Activated CD4-positive, alpha-beta T cell treated with anti-CD3 and anti-CD28 coated beads, Interleukin-2, amount 10 ng/mL, durations not matched to agents 7 days and 5 days (primary cell): ENCODE measurements around the gene SNX30. TPM values are rescaled to one million over a fixed set of nuclear protein-coding genes. Genes with fewer than 3 reads are reported as not detected.
A peak's percentile ranks its signal among the peaks of the same experiment; 100 is the strongest.
"Not testable (repeated sequence)": the region's sequence is repeated elsewhere in the genome, so short reads cannot be mapped to it uniquely, and the experiment has no call there.

Experiments
- CTCF ChIA-PET: fragments of 350-600 bp; sonication (Branson Sonifier 250); formaldehyde crosslinking; loops from one replicate; lab custom pipeline; 2021; ENCODE audit warnings: antibody characterized with exemption; lab: Charles Lee
- POLR2A ChIA-PET: fragments of 350-600 bp; sonication (Branson Sonifier 250); formaldehyde crosslinking; loops from one replicate; lab custom pipeline; 2021; ENCODE audit warnings: antibody characterized with exemption; lab: Charles Lee
- DNase-seq: peaks from one replicate; pipeline ENCODE4 v3.0.0-alpha.2; 2020
- H3K27ac Mint-ChIP-seq: one replicate; pipeline ENCODE4 v1.8.0; 2021; ENCODE audit warnings: mild to moderate bottlenecking, moderate library complexity, mixed read lengths
- H3K27me3 Mint-ChIP-seq: one replicate; pipeline ENCODE4 v1.8.0; 2021; ENCODE audit warnings: mixed read lengths
- H3K36me3 Mint-ChIP-seq: one replicate; pipeline ENCODE4 v1.8.0; 2021; ENCODE audit warnings: low read depth, mixed read lengths
- H3K4me1 Mint-ChIP-seq: one replicate; pipeline ENCODE4 v1.8.0; 2021; ENCODE audit warnings: mixed read lengths
- H3K4me3 Mint-ChIP-seq: one replicate; pipeline ENCODE4 v1.8.0; 2021; ENCODE audit warnings: mild to moderate bottlenecking, moderate library complexity, mixed read lengths
- H3K9me3 Mint-ChIP-seq: one replicate; pipeline ENCODE4 v1.8.0; 2021; ENCODE audit warnings: mixed read lengths
- total RNA-seq, 2 experiments: library from RNA; stranded (reverse); gene quantifications; one replicate each; pipeline ENCODE4 v1.2.3, GENCODE V29; 2021

SNX30 gene, protein sequence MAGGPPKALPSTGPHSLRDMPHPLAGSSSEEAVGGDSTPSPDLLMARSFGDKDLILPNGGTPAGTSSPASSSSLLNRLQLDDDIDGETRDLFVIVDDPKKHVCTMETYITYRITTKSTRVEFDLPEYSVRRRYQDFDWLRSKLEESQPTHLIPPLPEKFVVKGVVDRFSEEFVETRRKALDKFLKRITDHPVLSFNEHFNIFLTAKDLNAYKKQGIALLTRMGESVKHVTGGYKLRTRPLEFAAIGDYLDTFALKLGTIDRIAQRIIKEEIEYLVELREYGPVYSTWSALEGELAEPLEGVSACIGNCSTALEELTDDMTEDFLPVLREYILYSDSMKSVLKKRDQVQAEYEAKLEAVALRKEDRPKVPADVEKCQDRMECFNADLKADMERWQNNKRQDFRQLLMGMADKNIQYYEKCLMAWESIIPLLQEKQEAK
- total RNA-seq: 1 to 10 TPM; 6.9 to 7.4 TPM

DNA sequence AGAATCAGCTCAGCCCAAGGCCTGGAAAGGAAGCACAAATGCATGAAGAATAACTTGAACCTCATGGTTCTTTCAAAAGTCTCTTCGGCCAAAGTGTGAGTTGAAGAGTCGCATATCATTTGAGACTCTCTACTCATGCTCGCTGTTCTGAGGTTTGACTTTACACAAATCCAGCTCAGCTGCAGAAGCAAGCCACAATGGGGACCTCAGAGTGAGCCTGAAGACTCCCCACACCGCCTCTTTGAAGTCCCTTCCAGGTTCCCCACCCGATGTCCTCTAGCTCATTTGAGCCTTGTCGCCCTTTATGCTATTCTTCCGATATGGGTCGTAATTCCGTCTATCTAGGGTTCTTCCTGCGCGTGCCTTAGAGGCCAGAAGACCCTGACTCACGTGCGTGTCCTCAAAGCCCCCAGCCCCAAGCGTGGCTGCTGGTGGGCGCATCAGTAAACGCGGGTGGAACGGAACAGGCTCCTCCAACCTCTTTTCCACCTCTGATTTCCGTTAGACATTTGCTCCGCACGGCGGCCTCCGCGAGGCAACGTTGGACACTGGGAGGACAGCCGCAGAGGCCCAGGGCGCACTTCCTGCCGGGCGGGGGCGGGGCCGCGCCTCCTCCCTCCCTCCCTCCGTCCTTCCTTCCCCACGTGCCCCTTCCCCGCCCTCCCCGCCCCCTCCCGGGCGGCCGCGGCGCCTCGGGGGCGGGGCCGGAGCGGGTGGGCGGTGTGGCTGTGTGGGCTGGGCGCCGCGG, at the start of gene SNX30:
TSS of gene SNX30 (plus strand) at position 745 of the 748 bp plus-strand sequence. CDS start 242 bp downstream, outside the sequence.
- H3K36me3 Mint-ChIP-seq: peaks cover 1% of the 10 kb centered on the region
- peak within 1 kb of the TSS; percentile 77 for H3K27ac Mint-ChIP-seq
- peak within 1 kb of the TSS; percentile 77 for H3K4me3 Mint-ChIP-seq
- peak; percentile 77 for DNase-seq
- no peaks in the 10 kb centered on the region for H3K27me3 Mint-ChIP-seq
- no peaks in the 10 kb centered on the region for H3K9me3 Mint-ChIP-seq
- H3K4me1 Mint-ChIP-seq: peaks cover 60% of the 10 kb centered on the region
- ChIA-PET CTCF (interaction anchor here (0.6 to 1.5 kb wide), 3 partner anchors 43 to 1321 kb away, joined by 3 to 4 read pairs (median 3); no protein-coding TSS in a partner anchor), POLR2A (no interaction called here)

DNA sequence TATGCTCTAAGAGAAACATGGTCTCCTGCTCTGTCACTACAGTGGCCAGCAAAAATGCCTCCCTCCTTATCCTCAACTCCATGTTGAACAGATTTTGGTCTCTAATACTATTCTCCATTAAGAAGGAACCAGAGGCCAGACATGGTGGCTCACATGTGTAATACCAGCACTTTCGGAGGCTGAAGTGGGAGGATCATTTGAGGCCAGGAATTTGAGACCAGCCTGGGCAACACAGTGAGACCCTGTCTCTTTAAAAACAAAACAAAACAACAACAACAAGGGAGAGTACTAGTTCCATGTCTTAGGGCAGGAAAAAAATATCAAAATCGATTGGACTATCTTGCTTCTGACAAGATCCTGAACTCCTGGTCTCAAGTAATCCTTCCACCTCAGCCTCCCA, 47.3 kb upstream of the SNX30 start:
- H3K4me3 Mint-ChIP-seq: no peak overlapping the region
- no peaks in the 10 kb centered on the region for H3K9me3 Mint-ChIP-seq
- CTCF ChIA-PET: interaction anchor here (0.6 kb wide), 1 partner anchor 41 kb away, joined by 4 read pairs; no protein-coding TSS in a partner anchor
- POLR2A ChIA-PET: no interaction called here
- H3K36me3 Mint-ChIP-seq: peaks cover 30% of the 10 kb centered on the region
- no peak overlapping the region for H3K27ac Mint-ChIP-seq
- DNase-seq: no peak
- peaks cover 28% of the 10 kb centered on the region for H3K4me1 Mint-ChIP-seq
- H3K27me3 Mint-ChIP-seq: no peaks in the 10 kb centered on the region

DNA sequence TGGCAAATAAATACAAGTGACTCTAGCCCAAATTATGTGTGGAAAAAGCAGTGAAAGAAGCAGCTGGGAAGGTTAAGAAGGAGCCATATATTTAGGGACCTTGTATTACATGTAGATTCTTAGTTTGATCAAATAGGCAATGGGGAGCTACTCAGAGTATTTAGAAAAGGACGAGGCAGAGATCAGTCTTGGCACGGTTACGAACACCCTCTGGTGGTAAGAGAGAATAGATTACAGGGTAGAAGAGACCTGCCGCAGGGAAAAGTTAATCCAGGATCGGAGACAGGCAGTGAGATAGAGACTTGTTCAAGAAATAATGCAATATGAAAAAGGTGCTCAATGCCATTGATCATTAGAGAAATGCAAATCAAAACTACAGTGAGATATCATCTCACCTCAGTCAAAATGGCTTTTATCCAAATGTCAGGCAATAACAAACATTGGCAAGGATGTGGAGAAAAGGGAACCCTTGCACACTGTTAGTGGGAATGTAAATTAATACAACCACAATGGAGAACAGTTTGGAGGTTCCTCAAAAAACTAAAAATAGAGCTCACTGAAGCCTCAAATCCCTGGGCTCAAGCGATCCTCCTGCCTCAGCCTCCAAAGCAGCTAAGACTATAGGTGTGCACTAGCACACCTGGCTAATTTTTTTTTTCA, 44.7 kb upstream of the SNX30 start:
- H3K4me1 Mint-ChIP-seq: peaks cover 15% of the 10 kb centered on the region
- DNase-seq: no peak
- H3K27me3 Mint-ChIP-seq: no peaks in the 10 kb centered on the region
- no peak overlapping the region for H3K27ac Mint-ChIP-seq
- ChIA-PET CTCF (interaction anchor here (0.6 kb wide), 1 partner anchor 41 kb away, joined by 3 read pairs; no protein-coding TSS in a partner anchor), POLR2A (no interaction called here)
- peaks cover 27% of the 10 kb centered on the region for H3K36me3 Mint-ChIP-seq
- no peak overlapping the region for H3K4me3 Mint-ChIP-seq
- no peaks in the 10 kb centered on the region for H3K9me3 Mint-ChIP-seq

DNA sequence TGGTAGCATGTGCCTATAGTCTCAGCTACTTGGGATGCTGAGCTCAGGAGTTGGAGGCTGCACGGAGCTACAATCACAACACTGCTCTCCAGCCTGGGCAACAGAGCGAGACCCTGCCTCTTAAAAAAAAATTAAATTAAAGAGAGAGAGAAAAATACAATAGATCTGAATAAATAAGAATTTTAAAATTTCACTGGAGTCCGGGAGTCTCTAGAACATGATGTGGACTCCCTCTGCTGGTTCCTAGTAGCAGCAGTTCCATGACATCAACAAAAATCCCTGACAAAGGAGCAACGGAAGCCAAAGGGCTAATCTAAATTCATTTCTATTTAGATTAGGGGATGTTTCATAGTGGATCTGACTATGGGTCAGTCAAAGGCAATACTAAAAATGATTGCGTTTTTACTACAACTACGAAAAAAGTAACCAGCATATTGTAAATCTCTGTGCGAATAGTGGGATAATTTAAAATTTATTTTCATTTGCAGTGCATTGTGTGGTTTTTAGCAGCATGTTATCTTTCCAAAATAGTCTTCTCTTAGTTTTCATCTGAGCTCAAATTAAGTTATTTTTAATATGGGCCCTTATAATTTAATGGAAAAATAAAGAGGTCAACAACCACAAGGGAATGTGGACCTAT, 39.4 kb upstream of the SNX30 start:
- DNase-seq: no peak
- no peak overlapping the region for H3K27ac Mint-ChIP-seq
- peaks cover 28% of the 10 kb centered on the region for H3K4me1 Mint-ChIP-seq
- H3K9me3 Mint-ChIP-seq: peaks cover 2% of the 10 kb centered on the region
- H3K4me3 Mint-ChIP-seq: no peak overlapping the region
- no peaks in the 10 kb centered on the region for H3K27me3 Mint-ChIP-seq
- H3K36me3 Mint-ChIP-seq: peaks cover 33% of the 10 kb centered on the region
- ChIA-PET CTCF (interaction anchor here (0.6 to 0.8 kb wide), 2 partner anchors 23 to 66 kb away, joined by 3 to 4 read pairs; no protein-coding TSS in a partner anchor), POLR2A (no interaction called here)

DNA sequence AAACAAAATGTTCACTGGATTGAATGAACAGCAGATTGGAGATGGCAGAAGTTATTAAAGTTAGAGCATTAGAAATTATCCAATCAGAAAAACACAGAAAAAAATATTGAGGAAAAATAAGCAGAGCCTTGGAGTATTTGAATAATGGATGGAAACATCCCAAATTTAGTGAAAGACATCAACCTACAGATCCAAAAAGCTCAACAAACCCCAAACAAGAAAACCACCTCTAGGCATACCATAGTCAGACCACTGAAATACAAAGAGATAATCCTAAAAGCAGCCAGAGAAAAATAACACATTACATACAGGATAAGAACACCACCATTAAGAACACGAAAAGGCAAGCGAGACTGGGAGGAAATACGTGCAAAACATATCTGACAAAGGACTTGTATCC, 37.9 kb upstream of the SNX30 start:
- H3K27me3 Mint-ChIP-seq: no peaks in the 10 kb centered on the region
- peaks cover 33% of the 10 kb centered on the region for H3K4me1 Mint-ChIP-seq
- H3K4me3 Mint-ChIP-seq: no peak overlapping the region
- POLR2A ChIA-PET: no interaction called here
- H3K36me3 Mint-ChIP-seq: peaks cover 30% of the 10 kb centered on the region
- no peak overlapping the region for H3K27ac Mint-ChIP-seq
- no peak for DNase-seq
- CTCF ChIA-PET: interaction anchor here (1.2 kb wide), 1 partner anchor 28 kb away, joined by 3 read pairs; no protein-coding TSS in a partner anchor
- H3K9me3 Mint-ChIP-seq: peaks cover 2% of the 10 kb centered on the region

GRCh38 chr9:112717661-112718331, 32.8 kb upstream of the SNX30 start, which contains the start of gene INIP:
Gene INIP (minus strand): TSS chr9:112718117. CDS start chr9:112716485, 1,632 bp downstream.
- Mint-ChIP-seq H3K27ac (peak within 1 kb of the TSS; percentile 99), H3K4me1 (peaks cover 28% of the 10 kb centered on the region), H3K4me3 (peak within 1 kb of the TSS; percentile 87), H3K36me3 (peaks cover 11% of the 10 kb centered on the region), H3K9me3 (no peaks in the 10 kb centered on the region), H3K27me3 (no peaks in the 10 kb centered on the region)
- ChIA-PET POLR2A (interaction anchor here (0.5 to 0.7 kb wide), 5 partner anchors 26 to 339 kb away, joined by 3 to 4 read pairs (median 3); partner anchors contain the start of gene HSDL2), CTCF (interaction anchor here (0.7 to 3.0 kb wide), 4 partner anchors 16 to 45 kb away, joined by 3 to 7 read pairs (median 4); no protein-coding TSS in a partner anchor)
- peak; percentile 97 for DNase-seq

DNA sequence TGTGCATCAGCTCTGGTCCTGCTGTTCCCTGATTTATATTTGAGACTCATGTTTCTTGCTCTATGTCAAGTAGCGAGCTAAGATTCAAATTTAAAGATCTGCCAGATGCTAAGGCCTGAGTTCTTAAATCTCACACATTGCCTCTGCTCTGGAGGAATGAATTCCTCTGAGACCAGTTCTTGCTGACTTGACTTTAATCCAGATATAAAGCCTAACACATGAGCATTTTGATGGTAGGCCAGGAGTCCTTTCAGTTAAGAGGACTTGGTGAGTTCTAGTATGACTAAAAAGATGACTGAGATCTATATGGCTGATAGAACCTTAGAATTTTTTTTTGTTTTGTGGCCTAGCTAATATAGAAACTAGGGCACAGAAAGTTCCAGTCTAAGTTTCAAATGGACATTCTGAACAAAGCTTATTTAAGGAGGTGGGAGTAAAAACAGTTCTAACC, 31.3 kb upstream of the SNX30 start:
- Mint-ChIP-seq H3K36me3 (peaks cover 1% of the 10 kb centered on the region), H3K27me3 (no peaks in the 10 kb centered on the region), H3K4me3 (no peak overlapping the region), H3K4me1 (peaks cover 20% of the 10 kb centered on the region), H3K9me3 (no peaks in the 10 kb centered on the region), H3K27ac (no peak overlapping the region)
- no peak for DNase-seq
- ChIA-PET POLR2A (no interaction called here), CTCF (interaction anchor here (0.6 to 3.0 kb wide), 3 partner anchors 12 to 1185 kb away, joined by 3 to 7 read pairs (median 3); no protein-coding TSS in a partner anchor)

DNA sequence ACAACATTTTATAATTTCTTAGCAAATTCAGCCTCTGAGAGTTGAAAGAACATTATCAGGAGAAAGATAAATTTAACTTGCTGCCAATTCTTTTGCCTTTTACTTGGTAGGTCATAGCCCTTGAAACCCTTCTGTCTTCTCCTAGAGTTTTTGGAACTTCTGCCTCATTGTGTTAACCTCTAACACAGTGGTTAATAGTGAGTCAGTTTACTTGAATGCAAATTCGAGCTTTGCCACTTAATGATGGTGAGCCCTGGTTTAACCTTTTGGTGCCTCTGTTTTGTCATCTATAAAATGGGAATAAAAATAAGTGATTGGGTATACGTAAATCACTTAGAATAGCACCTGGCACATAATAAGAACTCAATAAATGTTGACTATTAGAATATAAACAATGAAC, 30.9 kb upstream of the SNX30 start:
- H3K36me3 Mint-ChIP-seq: no peaks in the 10 kb centered on the region
- H3K4me3 Mint-ChIP-seq: no peak overlapping the region
- no peak overlapping the region for H3K27ac Mint-ChIP-seq
- no peak for DNase-seq
- no peaks in the 10 kb centered on the region for H3K9me3 Mint-ChIP-seq
- H3K27me3 Mint-ChIP-seq: no peaks in the 10 kb centered on the region
- ChIA-PET CTCF (interaction anchor here (0.6 to 3.0 kb wide), 5 partner anchors 12 to 339 kb away, joined by 3 to 7 read pairs (median 3); no protein-coding TSS in a partner anchor), POLR2A (no interaction called here)
- peaks cover 19% of the 10 kb centered on the region for H3K4me1 Mint-ChIP-seq

DNA sequence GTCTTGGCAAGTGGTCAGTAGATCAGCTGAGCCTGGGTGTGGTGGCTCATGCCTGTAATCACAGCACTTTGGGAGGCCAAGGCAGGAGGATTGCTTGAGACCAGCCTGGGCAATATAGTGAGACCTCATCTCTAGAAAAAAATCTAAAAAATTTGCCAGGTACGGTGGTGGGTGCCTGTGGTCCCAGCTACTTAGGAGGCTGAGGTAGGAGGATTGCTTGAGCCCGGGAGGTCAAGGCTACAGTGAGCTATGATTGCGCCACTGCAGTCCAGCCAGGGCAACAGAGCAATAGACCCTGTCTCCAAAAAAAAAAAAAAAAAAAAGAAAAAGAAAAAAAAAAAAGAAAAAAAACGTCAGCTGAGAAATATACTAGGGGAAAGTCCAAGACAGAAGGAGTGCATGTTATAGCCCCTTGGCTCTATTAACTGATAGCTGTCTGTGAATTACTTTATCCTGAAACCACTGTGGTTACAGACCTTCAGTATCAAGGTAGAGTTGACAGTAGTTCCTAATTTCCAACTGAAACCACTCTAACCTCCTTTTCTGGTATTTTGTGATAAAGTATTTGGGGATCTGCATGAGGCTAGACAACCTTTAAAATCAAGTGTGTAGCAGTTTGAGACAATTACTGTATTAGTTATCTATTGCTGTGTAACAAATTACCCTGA, 30.3 kb upstream of the SNX30 start:
- H3K9me3 Mint-ChIP-seq: no peaks in the 10 kb centered on the region
- no peak for DNase-seq
- no peak overlapping the region for H3K27ac Mint-ChIP-seq
- H3K27me3 Mint-ChIP-seq: no peaks in the 10 kb centered on the region
- H3K4me3 Mint-ChIP-seq: no peak overlapping the region
- POLR2A ChIA-PET: no interaction called here
- CTCF ChIA-PET: interaction anchor here (0.6 to 3.0 kb wide), 4 partner anchors 17 to 340 kb away, joined by 3 to 7 read pairs (median 4); no protein-coding TSS in a partner anchor
- peaks cover 19% of the 10 kb centered on the region for H3K4me1 Mint-ChIP-seq
- no peaks in the 10 kb centered on the region for H3K36me3 Mint-ChIP-seq

- DNase-seq, H3K27ac Mint-ChIP-seq, POLR2A ChIA-PET, H3K36me3 Mint-ChIP-seq, H3K9me3 Mint-ChIP-seq, H3K4me1 Mint-ChIP-seq, H3K27me3 Mint-ChIP-seq, CTCF ChIA-PET, H3K4me3 Mint-ChIP-seq: not testable (repeated sequence)
Measured at GRCh38 chr9:112722749-112723148, 27.8 kb upstream of the SNX30 start.

DNA sequence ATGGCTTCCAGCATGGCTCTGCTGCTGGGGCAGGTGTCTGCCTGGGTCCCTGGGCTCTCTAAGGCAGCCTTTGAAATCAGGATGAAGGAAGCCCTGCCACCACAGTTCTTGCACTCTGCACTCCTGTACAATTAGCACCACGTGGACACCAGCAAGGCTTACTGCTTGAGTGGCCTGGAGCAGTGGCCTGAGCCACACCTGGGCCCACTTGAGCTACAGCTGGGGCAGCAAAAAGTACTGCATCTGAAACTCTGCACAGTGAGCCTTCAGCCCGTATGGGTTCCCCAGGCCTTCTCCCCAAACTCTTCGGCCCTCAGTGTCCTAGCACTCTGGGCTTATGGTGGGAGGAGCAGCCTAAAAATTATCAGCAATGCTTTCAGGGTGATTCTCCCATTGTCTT, 24.6 kb upstream of the SNX30 start:
- CTCF ChIA-PET: no interaction called here
- no peak overlapping the region for H3K4me3 Mint-ChIP-seq
- H3K27ac Mint-ChIP-seq: no peak overlapping the region
- POLR2A ChIA-PET: no interaction called here
- no peak for DNase-seq
- no peaks in the 10 kb centered on the region for H3K27me3 Mint-ChIP-seq
- H3K36me3 Mint-ChIP-seq: no peaks in the 10 kb centered on the region
- H3K4me1 Mint-ChIP-seq: no peaks in the 10 kb centered on the region
- H3K9me3 Mint-ChIP-seq: no peaks in the 10 kb centered on the region
